ENCODE results near the gene B3GLCT.

GRCh38 chr13:31246918-31247317, 47.1 kb downstream of the B3GLCT start:
- TF ChIP-seq CTCF (IDR thresholded peaks at IDR 0.05 in 8 of 11, conservative IDR thresholded peaks at IDR 0.05 in 3 of 11) (no peak), POLR2AphosphoS5 (IDR thresholded peaks at IDR 0.05) (no peak)

Measured in spleen (tissue), 7 donors.